K562 (cell line): Measurements from ENCODE around the gene KMT2A. TPM values are rescaled to one million over a fixed set of nuclear protein-coding genes. Genes with fewer than 3 reads are reported as not detected.

Source experiments
- CBFA2T3 ChIP-seq: fragments of 450-650 bp; IDR thresholded peaks from 2 replicates; pipeline ENCODE4 v1.6.1; 2017
- CBX5 ChIP-seq: IDR thresholded peaks from 2 replicates; pipeline ENCODE4 v1.6.1; 2014; ENCODE audit warnings: low read depth, borderline replicate concordance
- CTCFL ChIP-seq: IDR thresholded peaks from 2 replicates; pipeline ENCODE4 v1.6.1; 2011; ENCODE audit warnings: borderline replicate concordance, low read depth, mild to moderate bottlenecking, moderate library complexity, low read length; ENCODE audit not compliant: insufficient read depth, poor library complexity, severe bottlenecking
- HDAC6 ChIP-seq: IDR thresholded peaks from 2 replicates; pipeline ENCODE4 v1.6.1; 2012; ENCODE audit warnings: low read depth, mild to moderate bottlenecking, control low read depth, inconsistent platforms, low read length, moderate library complexity
- IRF1 ChIP-seq: sonication (generic); formaldehyde crosslinking; IDR thresholded peaks from 2 replicates; pipeline ENCODE4 v1.8.0; 2022; ENCODE audit warnings: missing genetic modification reagents, mild to moderate bottlenecking, borderline replicate concordance
- MXI1 ChIP-seq: IDR thresholded peaks from 2 replicates; pipeline ENCODE4 v1.6.1; 2011; ENCODE audit warnings: low read depth, mild to moderate bottlenecking, improper control_type of control experiment, low read length
- NFRKB ChIP-seq: fragments of 450-650 bp; IDR thresholded peaks from 2 replicates; pipeline ENCODE4 v1.6.1; 2016; ENCODE audit warnings: low read depth
- PBX2 ChIP-seq, 2 experiments: IDR thresholded peaks in 1 of 2; conservative IDR thresholded peaks in 1 of 2; 2 replicates each; pipeline ENCODE4 v1.6.1; 2016; ENCODE audit warnings: low read depth in 2 of 2, mild to moderate bottlenecking in 1 of 2, missing compliant biosample characterization in 1 of 2, missing genetic modification characterization in 1 of 2, moderate library complexity in 1 of 2
- SMAD2 ChIP-seq: fragments of 150-350 bp; IDR thresholded peaks from 2 replicates; pipeline ENCODE4 v1.6.1; 2014; ENCODE audit warnings: low read depth, mild to moderate bottlenecking, low read length
- SP1 ChIP-seq: sonication (generic); formaldehyde crosslinking; IDR thresholded peaks from 2 replicates; pipeline ENCODE4 v1.8.1; 2022; ENCODE audit warnings: mild to moderate bottlenecking, missing genetic modification reagents
- SRSF9 ChIP-seq: fragments of 200-400 bp; formaldehyde crosslinking; IDR thresholded peaks from 2 replicates; pipeline ENCODE4 v1.6.1; 2017; ENCODE audit warnings: low read depth, low read length, borderline replicate concordance
- TFAM ChIP-seq: fragments of 250-450 bp; sonication (Bioruptor Pico); conservative IDR thresholded peaks from 2 replicates; pipeline ENCODE4 v1.5.0; 2021; ENCODE audit warnings: mild to moderate bottlenecking, moderate library complexity
- THAP7 ChIP-seq: fragments of 250-450 bp; sonication (Bioruptor Pico); IDR thresholded peaks from 2 replicates; pipeline ENCODE4 v1.5.0; 2021
- U2AF1 ChIP-seq: fragments of 200-400 bp; formaldehyde crosslinking; optimal IDR thresholded peaks from 2 replicates; pipeline ENCODE3; 2017; ENCODE audit warnings: mild to moderate bottlenecking, low read depth, low read length, moderate library complexity
- YY1 ChIP-seq, 3 experiments: IDR thresholded peaks; 2 replicates each; pipeline ENCODE4 v1.6.1; 2011; ENCODE audit warnings: low read length in 2 of 3, mild to moderate bottlenecking in 2 of 3, moderate library complexity in 2 of 3, borderline replicate concordance in 1 of 3, control low read depth in 1 of 3, low read depth in 1 of 3; ENCODE audit not compliant: insufficient read depth in 3 of 3, insufficient replicate concordance in 2 of 3, control insufficient read depth in 1 of 3, insufficient read length in 1 of 3; ENCODE audit errors: extremely low read depth in 1 of 3
- ZNF212 ChIP-seq: fragments of 450-650 bp; formaldehyde crosslinking; IDR thresholded peaks from 2 replicates; pipeline ENCODE4 v1.4.0; 2020; ENCODE audit warnings: mild to moderate bottlenecking
- ZNF280A ChIP-seq: fragments of 450-650 bp; IDR thresholded peaks from 2 replicates; pipeline ENCODE4 v1.6.1; 2018; ENCODE audit warnings: mild to moderate bottlenecking, low read depth; ENCODE audit not compliant: partially characterized antibody
- ZNF785 ChIP-seq: fragments of 250-450 bp; sonication (Bioruptor Pico); IDR thresholded peaks from 2 replicates; pipeline ENCODE4 v1.4.0; 2020; ENCODE audit warnings: mild to moderate bottlenecking
- polyA plus RNA-seq, 8 experiments: library from polyadenylated mRNA; depleted of rRNA in 4 of 8; stranded (reverse) in 5 of 8; unstranded in 3 of 8; fragments of >200 nt; fragmentation: Nextera tagmentation in 2 of 8; fragmentation: Illumina TruSeq in 1 of 8; extraction: Ambion mirVana in 2 of 8; extraction: Trizol in 1 of 8; gene quantifications; 2 replicates each; pipeline versions ENCODE4 v1.2.1 to v1.2.3, GENCODE V29; 2011 to 2014; ENCODE audit warnings: inconsistent platforms in 1 of 8, missing spikeins in 1 of 8
- total RNA-seq, 7 experiments: library from RNA; depleted of rRNA in 6 of 7; stranded (reverse); fragments of >200 nt in 6 of 7; fragmentation: Illumina TruSeq in 2 of 7; extraction: Trizol in 2 of 7; gene quantifications; 2 replicates each; pipeline versions ENCODE4 v1.2.1 to v1.2.3, GENCODE V29; 2011 to 2021; ENCODE audit warnings: low replicate concordance in 1 of 7

KMT2A gene
- total and polyA plus RNA-seq, 9 of the 15 experiments (the other 6 are each of a cell fraction or from before 2014, with no cell fraction given), result 9.6 to 59.9 (median 32.6) TPM

- TF ChIP-seq U2AF1 (peak; percentile 64), SP1 (peak; percentile 38; the same call in 1 of the 2 replicates), CTCFL (no peak), HDAC6 (no peak), NFRKB (no peak), MXI1 (no peak), SMAD2 (no peak), ZNF785 (CRISPR knock-in tag) (no peak), IRF1 (CRISPR knock-in tag) (no peak), SRSF9 (no peak), CBX5 (no peak), YY1 (IDR thresholded peaks at IDR 0.05; ENCODE audit: borderline replicate concordance in 1 of 3, control insufficient read depth in 1 of 3, extremely low read depth in 1 of 3, insufficient read depth in 3 of 3, insufficient read length in 1 of 3, insufficient replicate concordance in 2 of 3, low read depth in 1 of 3, low read length in 2 of 3) (peak in 2 of 3 experiments; percentile 68 to 78), CBFA2T3 (no peak), TFAM (CRISPR knock-in tag) (no peak), PBX2 (CRISPR knock-in tag; IDR thresholded peaks at IDR 0.05; ENCODE audit: low read depth) (no peak), PBX2 (tag; conservative IDR thresholded peaks at IDR 0.05; ENCODE audit: low read depth) (no peak), ZNF212 (no peak), THAP7 (CRISPR knock-in tag) (no peak), ZNF280A (no peak)
Measured at GRCh38 chr11:118530683-118531596, 94.6 kb downstream of the KMT2A start, which contains the start of gene TMEM25 (continued).
